Mammary epithelial cell (primary cell): ENCODE data around the gene PCBP3.

ENCODE experiments used
- CTCF ChIP-seq, 2 donors: IDR thresholded peaks in 1 of 2; conservative IDR thresholded peaks in 1 of 2; 2 replicates each; pipeline ENCODE4 v1.5.1; 2011 to 2012; ENCODE audit warnings: inconsistent platforms in 2 of 2, low read length in 2 of 2, mild to moderate bottlenecking in 2 of 2, control low read depth in 1 of 2, low read depth in 1 of 2; ENCODE audit not compliant: insufficient read depth in 1 of 2; ENCODE audit errors: extremely low read depth in 1 of 2
- EZH2 ChIP-seq: IDR thresholded peaks from 2 replicates; pipeline ENCODE4 v1.6.1; 2012; ENCODE audit warnings: low read length, inconsistent platforms, borderline replicate concordance

- no peak for TF ChIP-seq CTCF (conservative IDR thresholded peaks at IDR 0.05 in 1 of 2, IDR thresholded peaks at IDR 0.05 in 1 of 2; ENCODE audit: extremely low read depth in 1 of 2, insufficient read depth in 1 of 2, low read depth in 1 of 2, low read length in 2 of 2)
- TF ChIP-seq EZH2: no peak
Measured at GRCh38 chr21:45769294-45769693, 125.8 kb downstream of the PCBP3 start.
